ENCODE measurements around the gene ELSPBP1.
A peak's percentile ranks its signal among the peaks of the same experiment; 100 is the strongest.

Gene ELSPBP1

DNA sequence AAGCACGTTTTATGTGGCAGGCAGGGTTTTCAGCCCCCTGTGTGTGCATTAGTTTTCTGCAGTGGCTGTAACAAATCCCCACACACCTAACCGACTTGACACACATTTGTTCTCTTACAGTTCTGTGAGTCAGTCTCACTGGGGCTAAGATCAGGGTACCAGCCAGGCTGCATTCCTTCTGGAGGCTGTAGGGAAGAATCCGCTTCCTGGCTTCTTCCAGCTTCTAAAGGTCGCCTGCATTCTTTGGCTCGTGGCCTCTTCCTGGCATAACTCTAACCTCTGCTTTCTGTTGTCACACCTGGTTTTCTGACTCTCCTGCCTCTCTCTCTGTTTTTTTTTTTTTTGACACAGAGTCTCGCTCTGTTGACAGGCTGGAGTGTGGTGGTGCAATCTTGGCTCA, 6.4 kb downstream of the ELSPBP1 start:
- H3K27me3 ChIP-seq (ENCODE audit: insufficient read depth, low read depth) = peaks cover 58% of the 10 kb centered on the region; the same call in 1 of the 2 replicates
- no peak overlapping the region for H3K27ac ChIP-seq
- H4K20me1 ChIP-seq (ENCODE audit: insufficient read depth) = no peaks in the 10 kb centered on the region
- H3K4me3 ChIP-seq (IDR thresholded peaks at IDR 0.05; ENCODE audit: insufficient read depth, low read depth, low read length) = no peak overlapping the region
- H3K79me2 ChIP-seq (ENCODE audit: insufficient read depth, low read depth) = no peaks in the 10 kb centered on the region
- TF ChIP-seq, protein P1, sequence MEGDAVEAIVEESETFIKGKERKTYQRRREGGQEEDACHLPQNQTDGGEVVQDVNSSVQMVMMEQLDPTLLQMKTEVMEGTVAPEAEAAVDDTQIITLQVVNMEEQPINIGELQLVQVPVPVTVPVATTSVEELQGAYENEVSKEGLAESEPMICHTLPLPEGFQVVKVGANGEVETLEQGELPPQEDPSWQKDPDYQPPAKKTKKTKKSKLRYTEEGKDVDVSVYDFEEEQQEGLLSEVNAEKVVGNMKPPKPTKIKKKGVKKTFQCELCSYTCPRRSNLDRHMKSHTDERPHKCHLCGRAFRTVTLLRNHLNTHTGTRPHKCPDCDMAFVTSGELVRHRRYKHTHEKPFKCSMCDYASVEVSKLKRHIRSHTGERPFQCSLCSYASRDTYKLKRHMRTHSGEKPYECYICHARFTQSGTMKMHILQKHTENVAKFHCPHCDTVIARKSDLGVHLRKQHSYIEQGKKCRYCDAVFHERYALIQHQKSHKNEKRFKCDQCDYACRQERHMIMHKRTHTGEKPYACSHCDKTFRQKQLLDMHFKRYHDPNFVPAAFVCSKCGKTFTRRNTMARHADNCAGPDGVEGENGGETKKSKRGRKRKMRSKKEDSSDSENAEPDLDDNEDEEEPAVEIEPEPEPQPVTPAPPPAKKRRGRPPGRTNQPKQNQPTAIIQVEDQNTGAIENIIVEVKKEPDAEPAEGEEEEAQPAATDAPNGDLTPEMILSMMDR (conservative IDR thresholded peaks at IDR 0.05; ENCODE audit: low read depth, low read length) = no peak
- H2AFZ ChIP-seq (ENCODE audit: low read depth) = no peak overlapping the region
- no peaks in the 10 kb centered on the region for H3K36me3 ChIP-seq (ENCODE audit: insufficient read depth)
- no peak overlapping the region for H3K4me2 ChIP-seq
- H3K4me1 ChIP-seq (ENCODE audit: low read depth, poor library complexity, severe bottlenecking) = no peaks in the 10 kb centered on the region
- H3K9ac ChIP-seq = no peak overlapping the region

DNA sequence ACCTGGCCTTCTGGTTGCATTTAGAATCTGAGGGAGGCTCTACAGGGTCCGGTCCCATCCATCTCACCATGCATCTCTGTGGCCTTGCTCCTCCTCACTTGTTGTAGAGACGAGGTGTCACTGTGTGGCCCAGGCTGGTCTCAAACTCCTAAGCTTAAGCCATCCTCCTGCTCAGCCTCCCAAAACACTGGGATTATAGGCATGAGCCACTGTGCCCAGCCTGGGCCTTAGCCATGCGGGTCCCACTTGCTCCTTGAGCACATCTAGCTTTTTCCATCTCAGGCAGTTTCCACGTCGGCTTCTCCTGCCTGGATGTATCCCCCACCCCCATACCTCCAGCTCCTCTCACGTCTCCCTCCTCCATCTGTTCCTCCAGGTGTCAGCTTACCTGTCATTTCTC, 9.8 kb downstream of the ELSPBP1 start:
- no peak overlapping the region for H3K9ac ChIP-seq
- TF ChIP-seq, protein P1 (conservative IDR thresholded peaks at IDR 0.05; ENCODE audit: low read depth, low read length) = no peak
- no peaks in the 10 kb centered on the region for H3K36me3 ChIP-seq (ENCODE audit: insufficient read depth)

DNA sequence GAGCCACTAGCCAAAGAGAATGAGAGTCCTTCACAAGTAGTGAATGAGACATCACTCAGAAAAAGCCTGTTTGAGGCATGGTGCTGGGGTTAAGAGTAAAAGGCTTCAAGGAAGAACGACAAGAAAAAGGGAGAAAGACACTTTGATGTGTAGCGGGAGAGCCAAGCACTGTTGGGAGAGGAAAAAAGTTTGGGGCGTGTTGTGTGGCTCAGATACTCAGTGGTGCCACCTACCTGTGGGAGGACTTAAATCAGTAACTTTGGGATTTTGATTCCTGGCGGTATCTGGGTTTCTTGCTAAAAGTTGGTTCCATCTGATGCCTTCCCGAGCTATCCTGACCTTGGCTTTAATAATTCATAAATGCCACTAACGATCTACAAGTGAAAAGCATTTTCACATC, 12.3 kb downstream of the ELSPBP1 start:
- Histone ChIP-seq H3K4me1 (ENCODE audit: low read depth, poor library complexity, severe bottlenecking) (no peaks in the 10 kb centered on the region), H3K27ac (no peak overlapping the region), H3K4me3 (IDR thresholded peaks at IDR 0.05; ENCODE audit: insufficient read depth, low read depth, low read length) (no peak overlapping the region), H3K27me3 (ENCODE audit: insufficient read depth, low read depth) (peaks cover 44% of the 10 kb centered on the region; the same call in 1 of the 2 replicates), H3K36me3 (ENCODE audit: insufficient read depth) (no peaks in the 10 kb centered on the region), H3K9ac (no peak overlapping the region), H3K79me2 (ENCODE audit: insufficient read depth, low read depth) (no peaks in the 10 kb centered on the region), H4K20me1 (ENCODE audit: insufficient read depth) (no peaks in the 10 kb centered on the region), H3K4me2 (no peak overlapping the region), H2AFZ (ENCODE audit: low read depth) (peak overlapping the region; percentile 69; the same call in 1 of the 2 replicates)
- TF ChIP-seq, protein P1 (conservative IDR thresholded peaks at IDR 0.05; ENCODE audit: low read depth, low read length) = peak; percentile 59

More for the DNA sequence above, 9.8 kb downstream of the ELSPBP1 start:
- Histone ChIP-seq H3K27ac (no peak overlapping the region), H4K20me1 (ENCODE audit: insufficient read depth) (no peaks in the 10 kb centered on the region), H2AFZ (ENCODE audit: low read depth) (no peak overlapping the region), H3K79me2 (ENCODE audit: insufficient read depth, low read depth) (no peaks in the 10 kb centered on the region), H3K4me1 (ENCODE audit: low read depth, poor library complexity, severe bottlenecking) (no peaks in the 10 kb centered on the region), H3K4me2 (no peak overlapping the region), H3K4me3 (IDR thresholded peaks at IDR 0.05; ENCODE audit: insufficient read depth, low read depth, low read length) (no peak overlapping the region), H3K27me3 (ENCODE audit: insufficient read depth, low read depth) (peaks cover 59% of the 10 kb centered on the region; the same call in 1 of the 2 replicates)

DNA sequence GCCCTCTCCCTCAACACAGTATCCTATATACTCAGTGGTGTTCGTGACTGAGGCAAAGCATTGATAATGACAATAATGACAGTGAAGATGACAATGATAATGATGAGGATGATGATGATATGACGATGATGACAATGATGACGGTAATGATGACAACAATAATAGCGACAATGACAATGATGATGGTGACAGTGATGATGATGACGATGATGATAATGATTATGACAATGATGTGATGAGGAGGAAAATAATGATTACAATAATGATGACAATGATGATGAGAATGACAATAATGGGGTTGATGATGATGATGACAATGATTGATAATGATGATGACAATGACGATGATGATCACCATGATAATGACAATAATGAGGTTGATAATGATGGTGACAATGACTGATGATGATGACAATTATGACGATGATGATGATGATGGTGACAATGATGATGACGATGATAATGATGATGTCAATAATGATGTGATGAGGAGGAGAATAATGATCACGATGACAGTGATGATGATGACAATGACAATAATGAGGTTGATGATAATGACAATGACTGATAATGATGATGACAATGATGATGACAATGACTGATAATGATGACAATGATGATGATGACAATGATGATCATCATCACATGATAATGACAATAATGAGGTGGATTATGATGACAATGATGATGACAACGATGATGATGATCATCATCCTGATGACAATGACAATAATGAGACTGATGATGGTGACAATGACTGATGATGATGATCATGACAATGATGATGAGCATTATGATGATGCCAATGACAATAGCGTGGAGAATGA, 16.7 kb downstream of the ELSPBP1 start:
- no peak overlapping the region for H3K4me2 ChIP-seq
- no peak overlapping the region for H3K9ac ChIP-seq
- peaks cover 22% of the 10 kb centered on the region; the same call in 1 of the 2 replicates for H3K27me3 ChIP-seq (ENCODE audit: insufficient read depth, low read depth)
- no peak overlapping the region for H3K4me3 ChIP-seq (IDR thresholded peaks at IDR 0.05; ENCODE audit: insufficient read depth, low read depth, low read length)
- no peaks in the 10 kb centered on the region for H3K79me2 ChIP-seq (ENCODE audit: insufficient read depth, low read depth)
- H4K20me1 ChIP-seq (ENCODE audit: insufficient read depth) = no peaks in the 10 kb centered on the region
- no peak overlapping the region for H3K27ac ChIP-seq
- H3K4me1 ChIP-seq (ENCODE audit: low read depth, poor library complexity, severe bottlenecking) = no peaks in the 10 kb centered on the region
- TF ChIP-seq, protein P1 (conservative IDR thresholded peaks at IDR 0.05; ENCODE audit: low read depth, low read length) = no peak
- H2AFZ ChIP-seq (ENCODE audit: low read depth) = no peak overlapping the region
- H3K36me3 ChIP-seq (ENCODE audit: insufficient read depth) = no peaks in the 10 kb centered on the region
